ENCODE measurements around the gene TMEM97.

GRCh38 chr17:28370744-28371103 is 51.7 kb downstream of the TMEM97 start:
- TF ChIP-seq POLR2A (IDR thresholded peaks at IDR 0.05; ENCODE audit: low read length) (no peak), GATA1 (IDR thresholded peaks at IDR 0.05; ENCODE audit: low read depth, low read length) (no peak)

Measured in erythroblast (primary cell).